HG02588 (cell line): ENCODE measurements around the gene LXN.
"Not testable (repeated sequence)": the region's sequence is repeated elsewhere in the genome, so short reads cannot be mapped to it uniquely, and the experiment has no call there.

Experiments used
- ATAC-seq: cut with Tn5 transposase; IDR thresholded peaks from one replicate; pipeline ENCODE4 v1.9.1; 2021; ENCODE audit warnings: mild to moderate bottlenecking, moderate library complexity; ENCODE audit not compliant: unreplicated experiment

LXN gene, protein sequence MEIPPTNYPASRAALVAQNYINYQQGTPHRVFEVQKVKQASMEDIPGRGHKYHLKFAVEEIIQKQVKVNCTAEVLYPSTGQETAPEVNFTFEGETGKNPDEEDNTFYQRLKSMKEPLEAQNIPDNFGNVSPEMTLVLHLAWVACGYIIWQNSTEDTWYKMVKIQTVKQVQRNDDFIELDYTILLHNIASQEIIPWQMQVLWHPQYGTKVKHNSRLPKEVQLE

GRCh38 chr3:158672215-158673176 lies at the start of gene LXN:
Gene LXN, minus strand, starts transcription at chr3:158672648. Its CDS starts 170 bp downstream, at chr3:158672478.
- ATAC-seq, result peak; percentile 100

GRCh38 chr3:158722108-158722507 lies 49.7 kb upstream of the LXN start:
- no peak for ATAC-seq

DNA sequence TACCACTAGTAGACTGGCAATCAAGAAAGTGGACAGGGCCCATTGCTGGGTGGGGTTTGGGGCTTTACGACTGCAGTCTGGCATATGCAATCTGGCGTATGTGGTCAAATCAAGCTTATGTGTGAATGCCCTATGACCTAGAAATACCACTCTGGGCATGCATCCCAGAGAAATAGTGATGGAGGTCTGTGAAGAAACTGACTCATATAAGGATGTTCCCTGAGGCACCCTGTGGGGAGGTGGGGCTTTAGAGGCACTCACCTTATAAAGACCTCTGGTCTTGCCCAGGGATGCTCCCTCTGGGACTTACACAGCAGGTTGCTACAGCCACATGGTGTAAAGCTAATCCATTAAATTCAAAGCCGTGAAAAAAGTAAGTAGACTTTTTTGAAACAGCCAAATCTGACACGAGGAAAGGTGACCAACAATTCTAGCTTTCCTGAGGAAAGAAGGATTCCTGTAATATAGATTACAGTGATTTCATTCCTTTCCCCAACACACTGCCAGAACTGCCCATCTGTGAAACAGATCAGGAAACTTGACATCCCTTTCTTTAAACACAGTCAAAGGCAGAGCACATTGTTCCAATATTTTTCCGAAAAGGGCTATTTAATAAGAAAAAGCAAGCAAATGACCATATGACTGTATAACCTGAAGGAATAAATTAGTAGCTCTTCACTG lies 46.2 kb upstream of the LXN start:
- no peak for ATAC-seq

GRCh38 chr3:158717576-158717975 lies 45.1 kb upstream of the LXN start:
- no peak for ATAC-seq

DNA sequence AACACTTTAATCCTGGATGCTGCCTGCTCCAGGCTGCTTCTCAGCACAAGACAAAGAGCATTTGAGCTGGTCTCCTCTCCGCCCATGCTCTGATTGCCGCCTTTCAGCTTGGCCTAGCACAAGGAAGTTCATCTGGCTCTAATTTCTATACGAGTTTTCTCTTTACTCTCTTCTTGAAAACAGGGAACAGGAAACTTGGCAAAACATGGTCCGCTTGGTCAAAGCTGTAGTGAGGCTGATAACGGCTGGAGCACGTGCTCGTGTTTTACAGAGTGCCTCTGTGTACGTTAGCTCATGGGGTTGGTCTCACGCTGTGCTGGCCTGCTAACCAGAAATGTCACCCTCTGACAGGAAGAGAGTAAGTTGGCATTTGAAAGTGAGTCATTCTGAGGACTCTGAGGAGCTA lies 40.6 kb upstream of the LXN start:
- no peak for ATAC-seq

DNA sequence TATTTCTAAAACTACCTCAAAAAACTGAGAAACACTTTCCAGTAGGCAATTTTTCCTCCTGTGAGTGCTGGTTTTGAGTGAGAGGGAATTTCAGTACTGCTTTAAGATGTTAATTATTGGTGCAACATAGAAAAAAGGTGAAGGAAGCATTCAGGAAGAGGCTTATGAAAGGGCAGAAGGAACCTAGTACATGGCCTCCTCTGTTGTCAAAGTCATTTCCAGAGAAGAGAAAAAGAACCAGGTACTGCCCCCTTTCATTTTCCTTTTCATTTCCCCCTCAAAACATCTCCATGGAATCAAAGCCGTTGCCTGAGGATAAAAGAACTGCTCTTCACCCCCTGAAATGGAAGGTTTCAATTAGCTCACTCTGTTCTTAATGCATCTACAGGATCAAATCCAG lies 40.0 kb upstream of the LXN start:
- peak; percentile 40 for ATAC-seq

GRCh38 chr3:158711886-158712285 lies 39.4 kb upstream of the LXN start:
- ATAC-seq, result peak; percentile 38

- ATAC-seq, result no peak
These were observed 38.2 kb upstream of the LXN start for GRCh38 chr3:158710601-158711000.

- no peak for ATAC-seq
These were observed 37.2 kb upstream of the LXN start for GRCh38 chr3:158709666-158710083.

- no peak for ATAC-seq
These were observed 31.1 kb upstream of the LXN start for GRCh38 chr3:158703566-158703965.

- no peak for ATAC-seq
These were observed 30.5 kb upstream of the LXN start for GRCh38 chr3:158702815-158703481.

- no peak for ATAC-seq
These were observed 29.1 kb upstream of the LXN start for GRCh38 chr3:158701420-158702065.

GRCh38 chr3:158700559-158700958 lies 28.1 kb upstream of the LXN start:
- no peak for ATAC-seq

DNA sequence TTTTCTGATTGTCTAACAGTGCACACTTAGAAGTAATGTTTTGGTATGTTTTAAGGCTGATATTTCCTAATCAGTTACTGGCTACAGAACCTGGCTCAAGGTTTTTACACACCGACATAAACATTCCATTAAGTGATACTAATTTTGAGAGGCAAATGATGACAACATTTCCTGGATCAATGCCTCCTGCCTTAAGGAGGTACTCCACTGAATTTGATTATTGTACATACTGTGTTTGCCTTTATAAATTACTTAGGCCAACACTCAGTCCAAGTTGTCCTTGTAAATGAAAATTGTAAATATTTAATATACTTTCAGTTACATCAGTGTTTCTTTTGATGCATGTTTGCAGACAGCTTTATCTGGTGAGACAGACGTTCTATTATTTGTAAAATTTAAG lies 24.2 kb upstream of the LXN start:
- ATAC-seq, result no peak

DNA sequence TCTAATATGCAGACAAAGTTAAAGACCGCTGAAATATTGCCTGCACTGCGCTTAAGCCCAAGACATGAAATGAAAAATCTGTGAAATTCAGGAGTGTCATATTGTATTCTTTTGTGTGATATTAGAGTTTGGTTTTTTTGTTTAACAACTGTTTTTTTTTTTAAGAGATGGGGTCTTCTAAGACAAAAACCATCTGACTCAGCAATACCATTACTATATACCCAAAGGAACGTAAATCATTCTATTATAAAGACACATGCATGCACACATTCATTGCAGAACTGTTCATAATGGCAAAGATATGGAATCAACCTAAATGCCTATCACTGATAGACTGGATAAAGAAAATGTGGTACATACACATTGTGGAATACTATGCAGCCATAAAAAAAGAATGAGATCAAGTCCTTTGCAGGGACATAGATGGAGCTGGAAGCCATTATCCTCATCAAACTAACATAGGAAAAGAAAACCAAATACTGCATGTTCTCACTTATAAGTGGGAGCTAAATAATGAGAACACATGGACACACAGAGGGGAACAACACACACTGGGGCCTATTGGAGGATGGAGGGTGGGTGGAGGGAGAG lies 21.5 kb upstream of the LXN start:
- ATAC-seq, result not testable (repeated sequence)

DNA sequence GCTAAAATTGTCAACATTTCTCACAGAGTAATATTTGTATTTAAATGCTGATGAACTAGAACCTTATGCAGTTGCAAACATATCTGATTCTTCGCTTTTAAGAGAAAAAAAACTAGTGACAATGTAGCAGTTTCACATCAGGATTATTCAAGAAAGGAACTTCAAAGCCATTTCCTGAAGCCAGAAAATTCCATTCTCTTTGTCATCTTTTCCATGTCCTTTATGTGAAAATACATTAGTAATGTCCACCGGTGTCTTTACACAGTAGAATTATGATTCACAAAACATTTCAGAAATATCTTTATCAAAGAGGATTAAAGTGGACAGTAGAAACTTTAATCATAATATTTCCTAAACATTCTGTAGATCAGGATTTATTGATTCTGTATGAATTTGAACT lies 12.7 kb upstream of the LXN start:
- no peak for ATAC-seq

DNA sequence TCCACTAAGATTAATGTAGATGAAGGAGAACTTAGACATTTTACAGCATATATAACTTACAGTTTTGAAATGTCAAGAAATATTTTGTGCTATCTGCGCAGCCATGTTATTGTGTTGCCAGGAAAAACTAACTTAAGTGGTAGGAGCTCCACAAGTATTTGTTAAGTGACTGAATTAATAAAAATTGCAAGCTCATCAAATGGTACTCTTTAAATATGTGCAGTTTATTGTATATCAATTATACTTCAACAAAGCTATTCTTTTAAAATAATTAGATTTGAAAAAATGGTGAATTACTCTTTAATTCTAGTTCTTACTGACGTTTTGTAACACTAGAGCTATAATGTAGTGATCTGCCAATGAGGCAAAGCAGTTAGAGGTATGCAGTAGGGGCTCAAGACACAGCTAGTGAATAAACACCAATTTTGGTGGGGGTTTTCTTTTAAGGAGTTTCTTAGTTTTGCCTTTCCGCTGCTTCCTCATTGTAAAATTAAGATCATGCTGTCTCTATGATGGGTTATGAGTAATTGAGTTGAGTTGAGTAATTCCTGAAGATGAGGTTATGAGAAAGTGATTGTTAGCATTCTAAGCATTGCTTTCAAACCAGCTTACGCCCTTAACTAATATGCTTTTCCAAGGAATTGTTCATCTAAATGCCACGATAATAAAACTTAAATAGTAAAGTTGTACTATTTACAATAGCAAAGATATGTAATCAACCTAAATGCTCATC lies 10.9 kb upstream of the LXN start:
- ATAC-seq, result no peak

DNA sequence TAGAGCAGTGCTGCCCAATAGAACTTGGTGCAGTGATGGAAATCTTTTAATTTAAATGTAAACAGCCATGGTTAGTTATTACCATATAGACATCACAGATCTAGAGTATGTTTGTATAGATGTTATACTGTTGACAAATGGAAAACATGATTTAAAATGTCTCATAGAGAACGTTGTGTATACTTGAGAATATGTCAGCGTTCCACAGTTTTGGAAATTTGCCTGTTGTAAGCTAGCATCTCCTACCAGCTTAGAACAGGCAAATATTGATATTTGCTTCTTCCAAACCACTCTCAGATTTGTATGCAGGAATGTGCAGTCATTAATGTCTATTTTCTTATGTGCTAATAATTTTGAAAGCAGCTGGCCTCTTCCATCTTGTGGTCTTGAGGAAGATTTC lies 8.4 kb upstream of the LXN start:
- ATAC-seq, result no peak

- no peak for ATAC-seq
These were observed 7.1 kb upstream of the LXN start for GRCh38 chr3:158679547-158680000.
